Lung microvascular endothelial cell (primary cell): ENCODE data around the gene METTL25. TPM values are rescaled to one million over a fixed set of nuclear protein-coding genes. Genes with fewer than 3 reads are reported as not detected.

Experiments used
- DNase-seq, 2 donors: peaks; one replicate each; pipeline versions ENCODE4 v3.0.0 to v3.0.0-alpha.2; 2010; ENCODE audit warnings: low read depth in 2 of 2
- total RNA-seq: library from RNA; depleted of rRNA; stranded (reverse); fragments of >200 nt; gene quantifications from 2 replicates; pipeline ENCODE4 v1.2.1, GENCODE V29; 2014

The METTL25 gene
- total RNA-seq, 1 donor from 2014 or later = 15.7 TPM

- DNase-seq = no peak
These were observed 165.7 kb downstream of the METTL25 start for GRCh38 chr12:82523996-82524395.

- no peak for DNase-seq
These were observed 166.3 kb downstream of the METTL25 start for GRCh38 chr12:82524641-82525040.

- no peak for DNase-seq
These were observed 167.3 kb downstream of the METTL25 start for GRCh38 chr12:82525616-82526015.

- DNase-seq = peak; percentile 78 to 80
These were observed 168.9 kb downstream of the METTL25 start for GRCh38 chr12:82527165-82527780.

Other genes starting within 250 kb of the METTL25 start
- 25.1 and 31.5 TPM in 2 replicates for gene CCDC59, start 142 bp upstream of the METTL25 start, total RNA-seq